ENCODE measurements around the gene PRKAG2.

DNA sequence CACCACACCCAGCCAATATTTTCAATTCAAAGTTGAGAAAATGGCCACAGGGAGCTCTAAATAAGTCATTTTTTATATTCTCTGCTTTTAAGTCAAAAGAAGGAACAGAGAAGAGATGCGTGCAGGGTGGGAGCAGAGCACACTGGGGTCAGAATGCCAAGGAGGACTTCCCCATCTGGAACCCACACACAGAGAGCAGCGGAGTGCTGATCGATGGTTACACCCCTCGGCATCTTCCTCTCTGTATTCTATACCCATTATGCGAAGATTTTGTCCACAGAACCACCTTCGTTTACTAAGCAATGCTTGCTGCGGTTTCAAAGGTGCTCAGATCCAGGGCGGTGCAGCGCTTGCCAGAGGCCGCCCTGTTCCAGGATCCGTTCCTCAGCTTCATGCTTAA lies 265.9 kb downstream of the PRKAG2 start:
- TF ChIP-seq POLR2AphosphoS5 (IDR thresholded peaks at IDR 0.05; ENCODE audit: low read depth, low read length) (no peak), POLR2A (IDR thresholded peaks at IDR 0.05; ENCODE audit: low read depth, low read length) (no peak)

Measured in GM12891 (cell line).